Measurements from ENCODE around the gene NPM3. TPM values are rescaled to one million over a fixed set of nuclear protein-coding genes. Genes with fewer than 3 reads are reported as not detected.

The NPM3 gene
- total RNA-seq, 1 experiment from 2014 or later: 260 TPM

DNA sequence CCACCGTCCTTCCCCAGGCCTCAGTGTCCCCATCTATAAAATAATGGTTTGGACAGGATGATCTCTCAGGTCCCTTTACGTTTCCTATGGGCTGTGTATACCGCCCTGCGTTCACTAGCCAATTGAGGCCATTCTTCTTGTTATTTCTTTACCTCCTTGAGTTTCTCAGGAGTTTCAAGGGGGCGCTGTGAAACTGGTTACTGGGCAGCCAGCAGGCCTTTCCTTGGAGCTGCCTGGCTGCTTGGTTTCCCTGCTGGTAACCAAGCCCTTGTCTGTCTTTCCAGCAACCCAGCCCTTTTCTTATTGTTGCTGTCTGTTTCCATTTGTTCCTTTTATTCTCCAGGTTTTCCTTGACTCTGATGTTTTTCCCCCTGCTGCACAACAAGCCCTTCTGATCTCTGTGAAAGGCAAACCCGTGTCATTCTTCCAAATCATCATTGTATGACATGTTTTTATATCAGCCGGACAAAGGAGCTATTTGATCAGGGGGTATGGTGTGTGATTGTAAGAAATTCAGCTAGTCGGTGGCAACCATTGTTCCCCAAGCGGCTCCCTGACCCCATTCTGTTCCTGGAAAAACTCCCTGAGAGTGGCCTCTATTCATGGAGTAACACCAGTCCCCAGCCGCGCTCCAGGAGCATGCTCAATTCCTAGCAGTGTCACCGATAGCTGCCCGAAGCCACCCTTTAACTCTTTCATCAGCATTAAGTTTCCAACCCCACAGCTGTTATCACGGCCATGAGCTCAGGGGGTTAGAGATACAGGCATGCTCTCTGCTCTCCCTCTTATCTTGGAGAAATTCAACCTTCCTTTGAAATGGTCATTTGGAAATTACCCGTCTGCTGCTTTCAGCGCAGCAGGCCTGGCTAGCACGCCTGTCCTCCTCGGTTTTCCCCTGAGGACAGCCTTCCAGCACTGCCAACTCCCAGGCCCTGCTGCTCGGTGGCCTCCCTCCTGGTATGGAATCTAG is 33.9 kb downstream of the NPM3 start (continued):
- TF ChIP-seq ZNF219 (CRISPR knock-in tag; IDR thresholded peaks at IDR 0.05; ENCODE audit: borderline replicate concordance) (no peak), ZNF138 (CRISPR knock-in tag; conservative IDR thresholded peaks at IDR 0.05) (no peak), ZBTB21 (CRISPR knock-in tag; IDR thresholded peaks at IDR 0.05; ENCODE audit: borderline replicate concordance) (no peak)

GRCh38 chr10:101748496-101748895 is 34.8 kb downstream of the NPM3 start:
- ATAC-seq (no peak), DNase-seq (ENCODE audit: low spot score) (no peak)
- Mint-ChIP-seq H3K4me1 (peaks cover 13% of the 10 kb centered on the region), H3K36me3 (no peaks in the 10 kb centered on the region), H3K4me3 (no peak overlapping the region), H3K27me3 (ENCODE audit: low read depth) (peaks cover 7% of the 10 kb centered on the region), H3K9me3 (no peaks in the 10 kb centered on the region), H3K27ac (no peak overlapping the region; the same call in 1 of the 2 replicates)
- POLR2A ChIA-PET: interaction anchor here (1.2 kb wide), 1 partner anchor 26 kb away, joined by 6 read pairs; no protein-coding TSS in a partner anchor
- CTCF ChIA-PET: interaction anchor here (0.5 to 3.1 kb wide), 13 partner anchors 11 to 335 kb away, joined by 3 to 43 read pairs (median 5); no protein-coding TSS in a partner anchor
- TF ChIP-seq ZNF396 (CRISPR knock-in tag; IDR thresholded peaks at IDR 0.05; ENCODE audit: borderline replicate concordance) (no peak), SOX15 (CRISPR knock-in tag; IDR thresholded peaks at IDR 0.05) (no peak), HMGA2 (CRISPR knock-in tag; IDR thresholded peaks at IDR 0.05) (no peak), ERG (CRISPR knock-in tag; IDR thresholded peaks at IDR 0.05) (no peak), IRF1 (CRISPR knock-in tag; IDR thresholded peaks at IDR 0.05) (no peak), USF2 (CRISPR knock-in tag; IDR thresholded peaks at IDR 0.05) (no peak), EMX1 (CRISPR knock-in tag; IDR thresholded peaks at IDR 0.05) (no peak), SP1 (CRISPR knock-in tag; conservative IDR thresholded peaks at IDR 0.05) (no peak), PRDM15 (CRISPR knock-in tag; IDR thresholded peaks at IDR 0.05) (no peak)
- TF ChIP-seq, protein P1, sequence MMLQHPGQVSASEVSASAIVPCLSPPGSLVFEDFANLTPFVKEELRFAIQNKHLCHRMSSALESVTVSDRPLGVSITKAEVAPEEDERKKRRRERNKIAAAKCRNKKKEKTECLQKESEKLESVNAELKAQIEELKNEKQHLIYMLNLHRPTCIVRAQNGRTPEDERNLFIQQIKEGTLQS (CRISPR knock-in tag; conservative IDR thresholded peaks at IDR 0.05): no peak
- TF ChIP-seq, protein P2, sequence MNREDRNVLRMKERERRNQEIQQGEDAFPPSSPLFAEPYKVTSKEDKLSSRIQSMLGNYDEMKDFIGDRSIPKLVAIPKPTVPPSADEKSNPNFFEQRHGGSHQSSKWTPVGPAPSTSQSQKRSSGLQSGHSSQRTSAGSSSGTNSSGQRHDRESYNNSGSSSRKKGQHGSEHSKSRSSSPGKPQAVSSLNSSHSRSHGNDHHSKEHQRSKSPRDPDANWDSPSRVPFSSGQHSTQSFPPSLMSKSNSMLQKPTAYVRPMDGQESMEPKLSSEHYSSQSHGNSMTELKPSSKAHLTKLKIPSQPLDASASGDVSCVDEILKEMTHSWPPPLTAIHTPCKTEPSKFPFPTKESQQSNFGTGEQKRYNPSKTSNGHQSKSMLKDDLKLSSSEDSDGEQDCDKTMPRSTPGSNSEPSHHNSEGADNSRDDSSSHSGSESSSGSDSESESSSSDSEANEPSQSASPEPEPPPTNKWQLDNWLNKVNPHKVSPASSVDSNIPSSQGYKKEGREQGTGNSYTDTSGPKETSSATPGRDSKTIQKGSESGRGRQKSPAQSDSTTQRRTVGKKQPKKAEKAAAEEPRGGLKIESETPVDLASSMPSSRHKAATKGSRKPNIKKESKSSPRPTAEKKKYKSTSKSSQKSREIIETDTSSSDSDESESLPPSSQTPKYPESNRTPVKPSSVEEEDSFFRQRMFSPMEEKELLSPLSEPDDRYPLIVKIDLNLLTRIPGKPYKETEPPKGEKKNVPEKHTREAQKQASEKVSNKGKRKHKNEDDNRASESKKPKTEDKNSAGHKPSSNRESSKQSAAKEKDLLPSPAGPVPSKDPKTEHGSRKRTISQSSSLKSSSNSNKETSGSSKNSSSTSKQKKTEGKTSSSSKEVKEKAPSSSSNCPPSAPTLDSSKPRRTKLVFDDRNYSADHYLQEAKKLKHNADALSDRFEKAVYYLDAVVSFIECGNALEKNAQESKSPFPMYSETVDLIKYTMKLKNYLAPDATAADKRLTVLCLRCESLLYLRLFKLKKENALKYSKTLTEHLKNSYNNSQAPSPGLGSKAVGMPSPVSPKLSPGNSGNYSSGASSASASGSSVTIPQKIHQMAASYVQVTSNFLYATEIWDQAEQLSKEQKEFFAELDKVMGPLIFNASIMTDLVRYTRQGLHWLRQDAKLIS (CRISPR knock-in tag; IDR thresholded peaks at IDR 0.05; ENCODE audit: borderline replicate concordance): no peak
- TF ChIP-seq, protein P3, sequence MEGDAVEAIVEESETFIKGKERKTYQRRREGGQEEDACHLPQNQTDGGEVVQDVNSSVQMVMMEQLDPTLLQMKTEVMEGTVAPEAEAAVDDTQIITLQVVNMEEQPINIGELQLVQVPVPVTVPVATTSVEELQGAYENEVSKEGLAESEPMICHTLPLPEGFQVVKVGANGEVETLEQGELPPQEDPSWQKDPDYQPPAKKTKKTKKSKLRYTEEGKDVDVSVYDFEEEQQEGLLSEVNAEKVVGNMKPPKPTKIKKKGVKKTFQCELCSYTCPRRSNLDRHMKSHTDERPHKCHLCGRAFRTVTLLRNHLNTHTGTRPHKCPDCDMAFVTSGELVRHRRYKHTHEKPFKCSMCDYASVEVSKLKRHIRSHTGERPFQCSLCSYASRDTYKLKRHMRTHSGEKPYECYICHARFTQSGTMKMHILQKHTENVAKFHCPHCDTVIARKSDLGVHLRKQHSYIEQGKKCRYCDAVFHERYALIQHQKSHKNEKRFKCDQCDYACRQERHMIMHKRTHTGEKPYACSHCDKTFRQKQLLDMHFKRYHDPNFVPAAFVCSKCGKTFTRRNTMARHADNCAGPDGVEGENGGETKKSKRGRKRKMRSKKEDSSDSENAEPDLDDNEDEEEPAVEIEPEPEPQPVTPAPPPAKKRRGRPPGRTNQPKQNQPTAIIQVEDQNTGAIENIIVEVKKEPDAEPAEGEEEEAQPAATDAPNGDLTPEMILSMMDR (IDR thresholded peaks at IDR 0.05): no peak
